ENCODE results near the gene TOP2B. TPM values are rescaled to one million over a fixed set of nuclear protein-coding genes. Genes with fewer than 3 reads are reported as not detected.

The TOP2B gene
- total and polyA plus RNA-seq, 9 of the 15 experiments (the other 6 are each of a cell fraction or from before 2014, with no cell fraction given): 45.3 to 186 (median 134) TPM

GRCh38 chr3:25711090-25711489, 46.4 kb upstream of the TOP2B start (continued):
- TF ChIP-seq UBTF (IDR thresholded peaks at IDR 0.05; ENCODE audit: borderline replicate concordance in 1 of 2, low read depth in 2 of 2, low read length in 2 of 2) (no peak), ELK3 (CRISPR knock-in tag; IDR thresholded peaks at IDR 0.05) (no peak), MAFG (tag; conservative IDR thresholded peaks at IDR 0.05) (peak; percentile 27; the same call in 1 of the 2 replicates), ZNF212 (CRISPR knock-in tag; IDR thresholded peaks at IDR 0.05) (no peak), CXXC5 (CRISPR knock-in tag; IDR thresholded peaks at IDR 0.05) (no peak)

DNA sequence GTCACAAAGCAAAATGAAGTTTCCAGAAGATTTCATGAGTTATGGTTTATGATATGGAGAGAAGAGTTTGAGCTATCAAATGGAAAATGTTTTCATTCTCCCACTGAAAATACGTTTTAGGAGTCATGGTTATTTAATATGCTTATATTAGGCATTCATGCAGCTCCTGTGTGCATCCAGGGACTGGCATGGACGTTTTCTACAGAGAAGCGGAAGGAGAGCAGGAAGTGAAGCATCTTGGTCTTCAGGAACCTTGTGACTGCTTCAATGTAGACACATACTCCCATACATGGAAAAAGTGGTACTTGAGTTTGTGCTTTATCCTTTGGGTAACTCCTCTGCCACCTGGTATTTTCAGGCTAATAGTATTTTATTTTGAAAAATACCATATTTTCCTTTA, 43.3 kb upstream of the TOP2B start:
- Histone ChIP-seq H3K27me3 (ENCODE audit: control insufficient read depth in 2 of 2, insufficient read depth in 2 of 2, low read length in 2 of 2) (peaks cover 4 to 8% of the 10 kb centered on the region in 2 experiments; a peak in 2 of 5 replicates), H3K36me3 (ENCODE audit: control insufficient read depth, insufficient read depth, low read length) (no peaks in the 10 kb centered on the region), H2AFZ (ENCODE audit: low read depth, low read length) (no peak overlapping the region), H3K4me2 (ENCODE audit: insufficient read depth, low read length) (no peak overlapping the region), H3K79me2 (ENCODE audit: control insufficient read depth, insufficient read depth, low read length) (no peaks in the 10 kb centered on the region), H3K9ac (ENCODE audit: insufficient read depth in 1 of 2, low read depth in 2 of 2, low read length in 2 of 2) (no peak overlapping the region), H3K9me3 (replicated peaks; ENCODE audit: control insufficient read depth, insufficient read depth, low read depth, low read length) (no peaks in the 10 kb centered on the region), H3K4me1 (replicated peaks in 1 of 2; ENCODE audit: control insufficient read depth in 2 of 2, insufficient read depth in 2 of 2, low read length in 2 of 2) (no peaks in the 10 kb centered on the region), H3K27ac (ENCODE audit: extremely low read depth, low read depth, low read length) (no peak overlapping the region), H4K20me1 (replicated peaks; ENCODE audit: control insufficient read depth, insufficient read depth, low read length) (no peaks in the 10 kb centered on the region), H3K9me1 (ENCODE audit: control insufficient read depth, insufficient read depth, low read length) (no peaks in the 10 kb centered on the region), H3K4me3 (no peak overlapping the region)
- no TSS peak for BruUV-seq (replicated peaks)
- CTCF ChIA-PET (ENCODE audit: low intra/inter-chr PET ratio): no interaction called here
- 2% methylated on average over 3 of the region's 3 CpGs for WGBS (ENCODE audit: insufficient coverage, low coverage, missing lambda C conversion rate)
- intact Hi-C loops (cut with micrococcal nuclease): no loop called here
- ATAC-seq: no peak
- POLR2A ChIA-PET: no interaction called here
- in situ Hi-C loops (cut with MboI): no loop called here
- no peak for FAIRE-seq
- DNase-seq (ENCODE audit: extremely low read depth in 1 of 4, low spot score in 3 of 4): no peak
- TF ChIP-seq THRAP3 (IDR thresholded peaks at IDR 0.05; ENCODE audit: borderline replicate concordance) (no peak), SIX5 (IDR thresholded peaks at IDR 0.05; ENCODE audit: borderline replicate concordance in 1 of 2, insufficient read depth in 1 of 2, low read depth in 1 of 2, low read length in 2 of 2) (no peak), HMG20A (CRISPR knock-in tag; conservative IDR thresholded peaks at IDR 0.05) (no peak), TFAM (CRISPR knock-in tag; conservative IDR thresholded peaks at IDR 0.05) (no peak), SAFB (IDR thresholded peaks at IDR 0.05; ENCODE audit: borderline replicate concordance, low read depth, low read length) (no peak), POLR2H (tag; IDR thresholded peaks at IDR 0.05; ENCODE audit: low read depth) (no peak), ZNF395 (CRISPR knock-in tag; IDR thresholded peaks at IDR 0.05) (no peak), BCOR (IDR thresholded peaks at IDR 0.05) (no peak)
- TF ChIP-seq, protein P1, sequence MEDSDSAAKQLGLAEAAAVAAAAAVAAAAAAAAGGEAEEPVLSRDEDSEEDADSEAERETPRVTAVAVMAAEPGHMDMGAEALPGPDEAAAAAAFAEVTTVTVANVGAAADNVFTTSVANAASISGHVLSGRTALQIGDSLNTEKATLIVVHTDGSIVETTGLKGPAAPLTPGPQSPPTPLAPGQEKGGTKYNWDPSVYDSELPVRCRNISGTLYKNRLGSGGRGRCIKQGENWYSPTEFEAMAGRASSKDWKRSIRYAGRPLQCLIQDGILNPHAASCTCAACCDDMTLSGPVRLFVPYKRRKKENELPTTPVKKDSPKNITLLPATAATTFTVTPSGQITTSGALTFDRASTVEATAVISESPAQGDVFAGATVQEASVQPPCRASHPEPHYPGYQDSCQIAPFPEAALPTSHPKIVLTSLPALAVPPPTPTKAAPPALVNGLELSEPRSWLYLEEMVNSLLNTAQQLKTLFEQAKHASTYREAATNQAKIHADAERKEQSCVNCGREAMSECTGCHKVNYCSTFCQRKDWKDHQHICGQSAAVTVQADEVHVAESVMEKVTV (CRISPR knock-in tag; IDR thresholded peaks at IDR 0.05): no peak
